ENCODE measurements around the gene BCOR.

The BCOR gene

DNA sequence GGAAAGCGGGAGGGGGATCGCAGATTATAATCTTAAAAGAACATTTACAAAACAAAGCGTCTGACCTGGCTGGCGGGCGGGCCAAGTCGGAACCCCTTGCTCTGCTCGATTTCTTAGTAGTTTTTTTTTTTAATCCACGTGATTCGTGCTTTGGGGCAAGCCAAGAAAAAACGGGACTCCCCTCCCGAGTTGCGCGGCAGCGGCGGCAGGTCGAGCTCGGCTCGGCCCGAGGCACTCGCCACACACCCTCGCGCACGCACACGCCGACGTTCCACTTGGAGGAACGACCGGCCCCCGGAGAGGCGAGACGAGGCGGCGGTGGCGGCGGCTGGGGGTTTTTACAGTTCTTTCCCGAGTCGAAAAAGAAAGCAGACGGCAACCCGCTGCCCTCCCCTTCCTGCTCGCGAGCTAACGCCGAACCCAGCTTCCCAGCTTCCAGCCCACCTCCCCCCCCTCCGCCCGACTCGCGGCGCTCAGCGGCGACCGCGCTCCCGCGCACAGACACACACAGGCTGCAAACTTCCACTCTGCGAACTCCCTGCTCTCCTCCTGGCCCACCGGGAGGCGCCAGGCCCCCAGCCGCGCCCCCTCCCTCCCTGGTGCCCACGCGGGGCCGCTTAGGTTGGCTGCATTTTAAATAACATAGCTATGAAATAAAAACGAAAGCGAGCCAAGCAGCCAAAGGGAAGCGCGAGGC lies 1.2 kb downstream of the BCOR start:
- peak overlapping the region; percentile 58 to 77 for H3K4me3 ChIP-seq (ENCODE audit: low read length in 2 of 2)
- no peaks in the 10 kb centered on the region for H3K9me3 ChIP-seq (ENCODE audit: control insufficient read depth in 2 of 2, low read length in 2 of 2)
- peaks cover 38% of the 10 kb centered on the region for H3K4me1 ChIP-seq (ENCODE audit: control insufficient read depth, insufficient read depth, low read length)
- H3K36me3 ChIP-seq (ENCODE audit: control insufficient read depth in 2 of 2, insufficient read depth in 2 of 2, low read length in 2 of 2) = no peaks in the 10 kb centered on the region
- H3K9ac ChIP-seq (ENCODE audit: low read length in 2 of 2) = peak overlapping the region; percentile 21 to 69
- H3K27ac ChIP-seq (ENCODE audit: low read length) = peak overlapping the region; percentile 24
- peaks cover 0 to 19% of the 10 kb centered on the region in 2 donors for H3K27me3 ChIP-seq (ENCODE audit: control insufficient read depth in 1 of 2, insufficient read depth in 2 of 2, low read length in 2 of 2)

DNA sequence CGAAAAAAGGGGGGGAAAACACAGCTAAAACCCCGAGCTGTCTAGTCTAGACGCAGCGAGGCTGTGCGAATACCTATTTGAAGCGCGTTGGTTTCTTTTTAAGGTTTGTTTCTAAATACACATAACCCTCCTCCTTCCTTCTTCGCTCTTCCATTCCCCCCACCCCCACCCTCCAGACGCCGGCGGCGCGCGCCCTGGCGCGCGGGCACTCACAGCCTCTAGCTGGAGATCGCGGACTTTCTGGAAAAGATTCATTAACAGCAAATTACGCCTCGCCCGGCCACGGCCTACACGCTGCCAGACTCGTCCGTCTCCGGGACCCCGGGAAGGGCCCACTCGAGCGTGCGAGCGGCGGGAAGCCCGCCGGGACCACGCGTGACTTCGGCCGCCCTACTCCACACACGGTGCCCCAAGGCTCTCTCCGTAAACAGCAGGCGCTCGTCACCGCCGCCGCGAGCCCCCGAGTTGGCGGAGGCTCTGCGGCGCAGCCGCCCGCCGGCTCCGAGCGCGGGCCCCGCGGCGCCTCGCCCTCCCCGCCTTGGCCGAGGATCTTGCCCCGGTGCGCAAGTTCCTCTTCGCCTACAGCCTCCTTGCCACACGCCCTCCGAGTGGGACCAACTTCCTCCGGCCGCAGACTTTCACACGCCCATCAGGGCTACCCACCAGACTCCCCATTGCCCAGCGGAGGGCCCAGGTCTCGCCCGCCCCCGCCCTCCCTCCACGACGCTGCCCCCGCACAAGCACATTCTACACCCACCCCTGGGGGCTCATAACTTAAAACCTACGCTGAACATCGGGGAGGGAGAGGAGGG lies 2.0 kb downstream of the BCOR start:
- Histone ChIP-seq H3K9ac (ENCODE audit: low read length in 2 of 2) (peak overlapping the region; percentile 62 to 69), H3K36me3 (ENCODE audit: control insufficient read depth in 2 of 2, insufficient read depth in 2 of 2, low read length in 2 of 2) (no peaks in the 10 kb centered on the region), H3K27ac (ENCODE audit: low read length) (peak overlapping the region; percentile 55), H3K4me1 (ENCODE audit: control insufficient read depth, insufficient read depth, low read length) (peaks cover 40% of the 10 kb centered on the region), H3K27me3 (ENCODE audit: control insufficient read depth in 1 of 2, insufficient read depth in 2 of 2, low read length in 2 of 2) (peaks cover 0 to 18% of the 10 kb centered on the region in 2 donors), H3K9me3 (ENCODE audit: control insufficient read depth in 2 of 2, low read length in 2 of 2) (no peaks in the 10 kb centered on the region), H3K4me3 (ENCODE audit: low read length in 2 of 2) (peak overlapping the region; percentile 58 to 77)

DNA sequence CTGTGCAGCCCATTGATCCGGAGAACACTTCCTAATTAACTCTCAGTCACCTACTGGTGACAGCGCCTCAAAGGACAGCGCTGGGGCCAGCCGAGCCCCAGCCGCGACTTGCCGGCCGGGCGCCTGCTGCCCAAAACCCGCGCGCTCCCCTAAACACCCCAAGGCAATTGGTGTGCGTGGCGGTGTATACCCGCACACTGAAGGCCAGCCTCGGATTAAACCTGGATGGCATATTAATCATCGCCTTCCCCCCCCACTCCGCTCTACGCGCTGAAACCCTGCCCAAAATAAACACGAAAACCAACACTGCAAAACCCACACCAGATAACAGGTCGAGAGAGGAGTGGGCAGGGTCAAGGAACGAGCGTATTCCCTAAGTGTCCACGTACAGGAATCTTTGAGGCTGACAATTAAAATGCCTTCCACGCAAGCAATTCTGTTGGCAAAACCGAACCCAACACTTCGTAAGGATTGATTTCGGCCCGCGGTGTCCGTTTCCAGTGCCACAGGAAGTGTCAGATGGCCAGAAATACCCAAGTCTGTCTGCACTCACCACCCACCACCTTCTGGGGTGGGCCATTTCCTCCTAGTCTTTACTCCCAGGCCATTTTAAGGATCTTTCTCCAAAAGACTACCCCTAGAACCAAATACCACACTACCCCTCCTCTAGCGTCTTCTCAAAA lies 2.7 kb downstream of the BCOR start:
- Histone ChIP-seq H3K4me1 (ENCODE audit: control insufficient read depth, insufficient read depth, low read length) (peaks cover 42% of the 10 kb centered on the region), H3K9me3 (ENCODE audit: control insufficient read depth in 2 of 2, low read length in 2 of 2) (no peaks in the 10 kb centered on the region), H3K27me3 (ENCODE audit: control insufficient read depth in 1 of 2, insufficient read depth in 2 of 2, low read length in 2 of 2) (peaks cover 0 to 16% of the 10 kb centered on the region in 2 donors), H3K27ac (ENCODE audit: low read length) (peak overlapping the region; percentile 55), H3K36me3 (ENCODE audit: control insufficient read depth in 2 of 2, insufficient read depth in 2 of 2, low read length in 2 of 2) (no peaks in the 10 kb centered on the region), H3K4me3 (ENCODE audit: low read length in 2 of 2) (peak overlapping the region; percentile 58 to 77), H3K9ac (ENCODE audit: low read length in 2 of 2) (peak overlapping the region; percentile 62 to 69)

DNA sequence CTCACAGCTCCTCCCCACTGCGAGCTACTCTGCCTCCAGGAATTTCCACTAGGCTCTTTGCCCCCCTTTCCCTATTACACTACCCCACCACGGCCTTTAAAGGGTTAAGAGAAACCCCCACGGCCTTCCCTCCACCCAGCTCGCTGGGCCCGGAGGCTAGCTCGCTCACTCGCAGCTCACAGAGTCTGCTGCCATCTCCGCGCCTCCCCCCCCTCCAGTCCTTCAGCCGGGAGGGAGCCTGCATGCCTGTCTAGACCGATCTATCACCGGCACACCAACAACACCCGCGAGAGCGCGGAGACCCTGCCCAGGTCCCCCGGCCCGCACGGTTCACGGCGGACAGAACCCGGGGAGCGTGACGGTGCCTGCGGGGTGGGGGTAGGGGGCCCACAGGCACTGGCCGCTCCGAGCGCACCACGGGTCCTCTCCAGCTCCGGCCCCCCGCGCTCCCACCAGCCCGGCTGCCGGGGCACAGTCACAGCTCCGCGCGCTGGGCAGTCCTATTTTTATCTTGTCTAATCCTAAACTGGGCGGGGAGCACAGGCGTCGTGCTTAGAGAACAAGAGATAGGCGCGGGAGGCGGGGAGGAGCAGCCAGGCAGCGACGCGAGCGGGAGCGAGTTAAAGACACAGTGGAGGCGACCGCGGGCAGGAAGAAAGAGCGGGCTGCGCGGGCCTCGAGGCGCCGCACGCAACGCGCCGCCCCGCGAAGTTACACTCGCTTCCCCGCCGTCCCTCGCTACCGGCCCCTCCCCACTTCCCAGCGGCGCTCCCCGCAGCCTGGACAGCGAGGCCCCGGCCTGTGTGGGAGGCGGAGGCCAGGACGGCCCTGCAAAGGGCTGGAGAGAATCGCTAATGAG lies 3.5 kb downstream of the BCOR start:
- H3K9ac ChIP-seq (ENCODE audit: low read length in 2 of 2) = peak overlapping the region in 1 of 2 donors; percentile 69

DNA sequence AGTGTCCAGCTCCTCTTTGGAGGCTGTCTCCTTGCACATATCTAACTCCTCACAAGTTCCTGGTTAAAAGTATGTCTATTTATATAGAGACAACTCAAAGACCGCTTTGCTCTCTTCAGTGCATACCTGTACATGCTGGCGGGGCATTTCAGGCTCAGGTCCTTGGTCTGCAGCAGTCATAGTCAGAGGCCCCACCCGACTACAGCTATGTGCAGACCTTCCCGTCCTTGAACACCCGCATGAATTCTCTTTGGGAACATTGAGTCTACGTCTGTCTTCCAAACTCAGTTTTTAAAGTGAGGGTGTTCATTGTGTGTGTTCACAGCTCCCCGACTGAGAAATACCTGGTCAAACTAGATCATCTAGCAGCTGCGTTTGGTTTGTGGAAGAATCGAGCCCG lies 4.2 kb downstream of the BCOR start:
- Histone ChIP-seq H3K9ac (ENCODE audit: low read length in 2 of 2) (no peak overlapping the region), H3K9me3 (ENCODE audit: control insufficient read depth in 2 of 2, low read length in 2 of 2) (no peaks in the 10 kb centered on the region), H3K4me3 (ENCODE audit: low read length in 2 of 2) (peak overlapping the region; percentile 58 to 77), H3K4me1 (ENCODE audit: control insufficient read depth, insufficient read depth, low read length) (peaks cover 51% of the 10 kb centered on the region), H3K27me3 (ENCODE audit: control insufficient read depth in 1 of 2, insufficient read depth in 2 of 2, low read length in 2 of 2) (peaks cover 0 to 21% of the 10 kb centered on the region in 2 donors), H3K27ac (ENCODE audit: low read length) (no peak overlapping the region), H3K36me3 (ENCODE audit: control insufficient read depth in 2 of 2, insufficient read depth in 2 of 2, low read length in 2 of 2) (no peaks in the 10 kb centered on the region)

More for the DNA sequence above, 3.5 kb downstream of the BCOR start:
- H3K9me3 ChIP-seq (ENCODE audit: control insufficient read depth in 2 of 2, low read length in 2 of 2) = no peaks in the 10 kb centered on the region
- H3K36me3 ChIP-seq (ENCODE audit: control insufficient read depth in 2 of 2, insufficient read depth in 2 of 2, low read length in 2 of 2) = no peaks in the 10 kb centered on the region
- H3K4me1 ChIP-seq (ENCODE audit: control insufficient read depth, insufficient read depth, low read length) = peaks cover 45% of the 10 kb centered on the region
- H3K27me3 ChIP-seq (ENCODE audit: control insufficient read depth in 1 of 2, insufficient read depth in 2 of 2, low read length in 2 of 2) = peaks cover 0 to 16% of the 10 kb centered on the region in 2 donors
- peak overlapping the region; percentile 58 to 77 for H3K4me3 ChIP-seq (ENCODE audit: low read length in 2 of 2)
- peak overlapping the region; percentile 24 for H3K27ac ChIP-seq (ENCODE audit: low read length)

DNA sequence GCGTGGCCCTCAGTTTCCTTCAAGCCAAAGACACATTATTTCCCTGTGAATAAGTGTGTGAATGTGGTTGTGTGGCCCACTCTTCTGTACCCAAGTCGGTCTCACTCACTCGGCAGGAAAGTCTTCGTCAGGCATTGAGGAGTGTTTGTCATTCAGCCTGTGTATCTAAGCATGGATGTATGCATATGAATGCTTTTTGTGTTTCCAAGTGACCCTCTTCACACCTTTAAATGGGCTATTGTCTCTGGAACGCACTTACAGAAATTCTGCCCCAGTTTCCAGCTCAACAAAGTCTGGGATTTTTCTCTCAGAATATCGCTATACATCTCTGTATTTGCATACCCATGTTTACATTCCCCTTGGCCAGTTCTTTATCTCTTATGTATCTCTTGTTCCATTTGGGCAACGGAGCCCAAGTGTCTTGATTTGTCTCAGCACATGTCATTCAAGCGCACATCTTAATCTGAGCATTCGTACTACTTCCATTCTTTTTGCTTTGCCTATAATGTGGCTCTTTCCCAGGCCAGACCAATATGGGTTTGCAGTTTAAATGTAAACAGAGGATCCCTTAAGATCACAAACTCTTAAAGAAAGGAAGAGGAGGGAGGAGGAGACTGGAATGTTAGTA lies 4.8 kb downstream of the BCOR start:
- H3K9me3 ChIP-seq (ENCODE audit: control insufficient read depth in 2 of 2, low read length in 2 of 2) = no peaks in the 10 kb centered on the region
- peaks cover 0 to 24% of the 10 kb centered on the region in 2 donors for H3K27me3 ChIP-seq (ENCODE audit: control insufficient read depth in 1 of 2, insufficient read depth in 2 of 2, low read length in 2 of 2)

DNA sequence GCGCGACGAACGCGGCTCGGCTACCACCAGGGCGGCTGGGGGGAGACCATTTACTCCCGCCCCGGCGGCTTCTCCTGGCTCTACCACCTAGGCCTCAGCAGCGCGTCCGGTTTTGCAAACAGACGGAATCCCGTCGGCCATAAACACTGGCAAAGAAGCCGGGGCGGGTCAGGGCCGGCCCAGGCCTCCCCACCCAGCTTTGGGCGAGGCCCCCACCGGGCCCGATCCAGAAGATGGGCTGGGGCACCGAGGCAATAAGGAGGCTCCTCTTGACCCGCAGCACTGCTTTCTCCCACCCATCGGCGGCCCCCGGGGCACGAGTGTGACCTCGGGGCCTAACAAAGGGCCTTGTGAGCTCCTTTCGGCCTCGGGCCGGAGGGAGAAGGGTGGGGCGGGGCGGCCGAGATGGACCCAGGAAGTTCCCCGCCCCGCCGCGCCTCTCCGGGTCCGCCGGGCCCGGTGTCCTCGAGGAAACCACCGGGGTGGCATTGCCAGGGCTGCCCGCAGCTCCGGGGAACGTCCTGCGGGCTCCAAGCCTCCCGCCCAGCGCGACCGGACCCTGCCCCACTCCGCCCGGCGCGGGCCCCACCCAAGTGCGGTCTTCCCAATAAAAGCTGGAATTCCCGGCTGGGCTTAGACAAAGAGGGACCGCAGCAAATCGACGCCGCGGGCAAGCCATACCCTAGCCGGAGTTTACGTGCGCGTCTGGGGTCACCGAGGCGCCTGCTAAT lies 5.9 kb downstream of the BCOR start:
- peaks cover 62% of the 10 kb centered on the region for H3K4me1 ChIP-seq (ENCODE audit: control insufficient read depth, insufficient read depth, low read length)
- H3K9me3 ChIP-seq (ENCODE audit: control insufficient read depth in 2 of 2, low read length in 2 of 2) = no peaks in the 10 kb centered on the region
- no peak overlapping the region for H3K4me3 ChIP-seq (ENCODE audit: low read length in 2 of 2)
- H3K27me3 ChIP-seq (ENCODE audit: control insufficient read depth in 1 of 2, insufficient read depth in 2 of 2, low read length in 2 of 2) = peaks cover 0 to 29% of the 10 kb centered on the region in 2 donors
- H3K27ac ChIP-seq (ENCODE audit: low read length) = no peak overlapping the region
- no peaks in the 10 kb centered on the region for H3K36me3 ChIP-seq (ENCODE audit: control insufficient read depth in 2 of 2, insufficient read depth in 2 of 2, low read length in 2 of 2)
- H3K9ac ChIP-seq (ENCODE audit: low read length in 2 of 2) = no peak overlapping the region

More for the DNA sequence above, 4.8 kb downstream of the BCOR start:
- Histone ChIP-seq H3K4me1 (ENCODE audit: control insufficient read depth, insufficient read depth, low read length) (peaks cover 55% of the 10 kb centered on the region), H3K27ac (ENCODE audit: low read length) (no peak overlapping the region), H3K4me3 (ENCODE audit: low read length in 2 of 2) (no peak overlapping the region), H3K36me3 (ENCODE audit: control insufficient read depth in 2 of 2, insufficient read depth in 2 of 2, low read length in 2 of 2) (no peaks in the 10 kb centered on the region), H3K9ac (ENCODE audit: low read length in 2 of 2) (no peak overlapping the region)

DNA sequence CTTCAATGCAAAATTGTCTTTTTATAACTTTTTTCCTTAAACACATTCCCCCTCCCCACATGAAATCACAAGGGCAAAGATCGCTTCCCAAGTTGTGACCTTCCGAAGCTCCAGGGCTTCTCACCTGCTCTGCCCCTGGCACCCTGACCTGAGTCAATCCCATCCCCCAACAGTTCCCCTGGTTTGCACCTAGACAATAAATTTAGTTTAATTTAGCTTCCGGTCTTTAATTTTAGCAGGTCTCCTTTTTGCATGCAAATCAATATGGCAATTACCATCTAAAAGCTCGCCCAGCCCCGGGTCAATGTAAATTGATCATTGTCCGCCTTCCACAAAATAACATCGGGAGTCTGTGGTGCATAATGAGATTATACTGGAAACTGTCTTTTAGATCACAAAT lies 6.8 kb downstream of the BCOR start:
- Histone ChIP-seq H3K9me3 (ENCODE audit: control insufficient read depth in 2 of 2, low read length in 2 of 2) (no peaks in the 10 kb centered on the region), H3K4me1 (ENCODE audit: control insufficient read depth, insufficient read depth, low read length) (peaks cover 67% of the 10 kb centered on the region), H3K4me3 (ENCODE audit: low read length in 2 of 2) (no peak overlapping the region), H3K27ac (ENCODE audit: low read length) (no peak overlapping the region), H3K9ac (ENCODE audit: low read length in 2 of 2) (no peak overlapping the region), H3K36me3 (ENCODE audit: control insufficient read depth in 2 of 2, insufficient read depth in 2 of 2, low read length in 2 of 2) (no peaks in the 10 kb centered on the region), H3K27me3 (ENCODE audit: control insufficient read depth in 1 of 2, insufficient read depth in 2 of 2, low read length in 2 of 2) (peaks cover 0 to 33% of the 10 kb centered on the region in 2 donors)

DNA sequence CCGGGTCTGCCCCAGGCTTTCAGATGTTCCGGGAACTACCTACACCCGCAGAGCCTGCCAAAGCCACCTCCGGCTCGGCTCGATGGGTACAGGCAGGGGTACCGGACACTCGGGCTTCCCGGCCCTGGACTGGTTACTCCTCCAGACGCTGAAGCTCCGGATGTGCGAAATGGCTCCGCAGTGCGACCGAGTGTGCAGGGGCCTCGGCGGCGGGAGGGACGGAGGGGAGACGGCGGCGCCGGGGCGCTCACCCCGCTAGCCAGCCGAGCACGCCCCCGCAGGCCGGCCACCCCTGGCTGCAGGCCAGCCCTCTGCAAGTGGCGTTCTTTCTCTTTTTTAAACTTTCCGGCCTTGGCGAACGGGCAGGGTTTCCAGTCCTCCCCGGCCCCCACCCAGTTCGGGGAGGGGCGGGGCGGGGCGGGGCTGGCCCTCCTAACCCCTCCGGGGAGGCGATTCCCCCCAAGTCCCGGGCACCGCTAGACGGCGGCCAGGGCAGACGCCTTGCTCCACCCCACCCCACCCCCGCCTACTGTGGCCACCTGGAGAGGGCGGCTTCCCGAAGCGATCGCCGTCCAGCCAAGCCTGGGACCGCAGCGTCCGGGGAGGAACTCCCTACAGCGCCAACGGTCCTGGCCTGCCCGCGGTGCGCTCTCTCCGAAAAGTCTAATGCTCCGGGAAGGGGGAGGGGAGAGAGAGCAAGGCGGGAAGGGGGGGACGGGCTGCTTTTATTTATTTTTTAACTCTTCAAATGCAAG lies 7.5 kb downstream of the BCOR start:
- peaks cover 0 to 35% of the 10 kb centered on the region in 2 donors for H3K27me3 ChIP-seq (ENCODE audit: control insufficient read depth in 1 of 2, insufficient read depth in 2 of 2, low read length in 2 of 2)
- H3K9me3 ChIP-seq (ENCODE audit: control insufficient read depth in 2 of 2, low read length in 2 of 2) = no peaks in the 10 kb centered on the region
- H3K4me3 ChIP-seq (ENCODE audit: low read length in 2 of 2) = peak overlapping the region in 1 of 2 donors; percentile 60
- H3K27ac ChIP-seq (ENCODE audit: low read length) = no peak overlapping the region
- peaks cover 68% of the 10 kb centered on the region for H3K4me1 ChIP-seq (ENCODE audit: control insufficient read depth, insufficient read depth, low read length)
- H3K36me3 ChIP-seq (ENCODE audit: control insufficient read depth in 2 of 2, insufficient read depth in 2 of 2, low read length in 2 of 2) = no peaks in the 10 kb centered on the region
- H3K9ac ChIP-seq (ENCODE audit: low read length in 2 of 2) = no peak overlapping the region
